ENCODE measurements around the gene AOPEP.
"Not testable (repeated sequence)": the region's sequence is repeated elsewhere in the genome, so short reads cannot be mapped to it uniquely, and the experiment has no call there.

AOPEP gene

GRCh38 chr9:94936419-94936818, 209.9 kb downstream of the AOPEP start:
- Histone ChIP-seq H3K4me1 (ENCODE audit: control insufficient read depth, insufficient read depth, low read length) (peaks cover 7% of the 10 kb centered on the region), H3K9me3 (ENCODE audit: control insufficient read depth, low read length) (no peaks in the 10 kb centered on the region), H3K27ac (ENCODE audit: insufficient read depth, low read depth, low read length, poor library complexity, severe bottlenecking) (no peak overlapping the region), H3K36me3 (ENCODE audit: control insufficient read depth, insufficient read depth, low read length) (no peaks in the 10 kb centered on the region), H3K4me3 (ENCODE audit: insufficient read depth, low read depth, low read length) (no peak overlapping the region), H3K27me3 (ENCODE audit: control insufficient read depth, insufficient read depth, low read length, poor library complexity, severe bottlenecking) (no peaks in the 10 kb centered on the region)
- 97 to 98% methylated on average over 3 of the region's 3 CpGs for WGBS, 2 experiments

DNA sequence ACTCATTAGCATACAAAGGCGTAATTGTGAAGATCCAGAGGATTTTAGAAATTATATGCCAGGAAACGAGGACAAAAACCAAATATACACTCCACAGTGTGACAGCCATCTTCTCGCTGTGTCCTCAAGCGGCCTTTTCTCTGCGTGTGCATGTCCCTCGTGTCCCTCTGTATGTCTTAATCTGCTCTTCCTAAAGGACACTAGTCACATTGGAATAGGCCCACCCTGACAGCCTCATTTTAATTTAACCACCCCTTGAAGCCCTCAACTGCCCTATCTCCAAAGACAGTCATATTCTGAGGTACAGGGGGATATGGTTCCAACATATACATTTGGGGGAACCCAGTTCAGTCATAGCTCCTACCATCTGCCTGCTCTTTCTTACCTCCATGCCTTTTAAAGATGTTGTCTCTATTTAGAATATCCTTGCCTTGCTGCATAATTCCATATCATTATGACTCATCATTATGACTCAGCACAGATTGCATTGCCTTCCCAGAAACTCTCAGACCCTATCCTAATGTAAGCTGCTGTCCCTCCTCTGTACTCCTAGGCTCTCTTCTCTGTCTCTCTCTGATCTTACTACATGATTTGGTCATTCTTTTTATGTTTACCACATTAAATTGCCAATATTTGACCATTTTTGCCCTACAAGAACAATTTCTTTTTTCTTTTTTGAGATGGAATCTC, 210.9 kb downstream of the AOPEP start:
- Histone ChIP-seq H3K4me3 (ENCODE audit: insufficient read depth, low read depth, low read length) (no peak overlapping the region), H3K27me3 (ENCODE audit: control insufficient read depth, insufficient read depth, low read length, poor library complexity, severe bottlenecking) (no peaks in the 10 kb centered on the region), H3K9me3 (ENCODE audit: control insufficient read depth, low read length) (no peaks in the 10 kb centered on the region), H3K4me1 (ENCODE audit: control insufficient read depth, insufficient read depth, low read length) (peaks cover 8% of the 10 kb centered on the region), H3K36me3 (ENCODE audit: control insufficient read depth, insufficient read depth, low read length) (no peaks in the 10 kb centered on the region), H3K27ac (ENCODE audit: insufficient read depth, low read depth, low read length, poor library complexity, severe bottlenecking) (no peak overlapping the region)
- WGBS, 2 experiments, result 93 to 97% methylated on average over 6 of the region's 6 CpGs

- WGBS, 2 experiments, result 64 to 66% methylated on average over 3 of the region's 3 CpGs
- Histone ChIP-seq H3K4me3 (ENCODE audit: insufficient read depth, low read depth, low read length) (no peak overlapping the region), H3K4me1 (ENCODE audit: control insufficient read depth, insufficient read depth, low read length) (peaks cover 8% of the 10 kb centered on the region), H3K9me3 (ENCODE audit: control insufficient read depth, low read length) (no peaks in the 10 kb centered on the region), H3K27ac (ENCODE audit: insufficient read depth, low read depth, low read length, poor library complexity, severe bottlenecking) (no peak overlapping the region), H3K36me3 (ENCODE audit: control insufficient read depth, insufficient read depth, low read length) (no peaks in the 10 kb centered on the region), H3K27me3 (ENCODE audit: control insufficient read depth, insufficient read depth, low read length, poor library complexity, severe bottlenecking) (no peaks in the 10 kb centered on the region)
These were observed 211.9 kb downstream of the AOPEP start for GRCh38 chr9:94938384-94938783.

DNA sequence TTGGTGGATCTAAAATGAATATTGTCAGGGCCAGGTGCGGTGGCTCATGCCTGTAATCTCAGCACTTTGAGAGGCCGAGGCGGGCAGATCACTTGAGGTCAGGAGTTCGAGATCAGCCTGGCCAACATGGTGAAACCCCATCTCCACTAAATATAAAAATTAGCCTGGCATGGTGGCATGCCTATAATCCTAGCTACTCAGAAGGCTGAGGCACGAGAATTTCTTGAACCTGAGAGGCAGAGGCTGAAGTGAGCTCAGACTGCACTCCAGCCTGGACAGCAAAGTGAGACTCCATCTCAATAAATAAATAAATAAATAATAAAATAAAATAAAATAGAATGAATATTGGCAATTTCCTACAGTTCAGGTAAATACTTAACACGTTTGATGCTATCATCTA, 213.8 kb downstream of the AOPEP start:
- not testable (repeated sequence) for H3K4me1 ChIP-seq (ENCODE audit: control insufficient read depth, insufficient read depth, low read length); H3K27ac ChIP-seq (ENCODE audit: insufficient read depth, low read depth, low read length, poor library complexity, severe bottlenecking); H3K9me3 ChIP-seq (ENCODE audit: control insufficient read depth, low read length); H3K36me3 ChIP-seq (ENCODE audit: control insufficient read depth, insufficient read depth, low read length); H3K4me3 ChIP-seq (ENCODE audit: insufficient read depth, low read depth, low read length); H3K27me3 ChIP-seq (ENCODE audit: control insufficient read depth, insufficient read depth, low read length, poor library complexity, severe bottlenecking)
- WGBS, 2 experiments, result 85 to 96% methylated on average over 6 of the region's 6 CpGs

GRCh38 chr9:94941211-94941875, 214.8 kb downstream of the AOPEP start:
- Histone ChIP-seq H3K27ac (ENCODE audit: insufficient read depth, low read depth, low read length, poor library complexity, severe bottlenecking) (no peak overlapping the region), H3K4me3 (ENCODE audit: insufficient read depth, low read depth, low read length) (no peak overlapping the region), H3K27me3 (ENCODE audit: control insufficient read depth, insufficient read depth, low read length, poor library complexity, severe bottlenecking) (no peaks in the 10 kb centered on the region), H3K4me1 (ENCODE audit: control insufficient read depth, insufficient read depth, low read length) (peaks cover 4% of the 10 kb centered on the region), H3K36me3 (ENCODE audit: control insufficient read depth, insufficient read depth, low read length) (no peaks in the 10 kb centered on the region), H3K9me3 (ENCODE audit: control insufficient read depth, low read length) (no peaks in the 10 kb centered on the region)
- WGBS, 2 experiments, result 84 to 94% methylated on average over 3 of the region's 3 CpGs

DNA sequence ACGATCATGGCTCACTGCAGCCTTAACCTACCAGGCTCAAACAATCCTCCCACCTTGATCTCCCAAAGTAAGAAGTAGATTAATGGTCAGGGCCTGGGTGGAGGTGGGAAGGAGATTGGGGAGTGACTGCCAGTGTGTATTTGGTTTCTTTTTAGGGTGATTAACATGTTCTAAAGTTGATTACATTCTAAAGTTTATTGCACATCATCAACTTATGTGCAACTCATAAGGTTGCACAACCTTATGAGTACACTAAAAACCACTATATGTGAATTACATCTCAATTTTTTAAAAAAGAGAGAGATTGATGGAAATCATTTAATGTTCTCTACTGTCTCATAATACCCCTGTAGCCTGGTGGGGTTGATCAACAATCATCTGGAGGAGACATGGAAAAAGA, 218.1 kb downstream of the AOPEP start:
- WGBS, 2 experiments, result 100% methylated on average over 1 of the region's 1 CpG; no CpG with 5 or more reads in 1 of the 2 experiments
- Histone ChIP-seq H3K4me1 (ENCODE audit: control insufficient read depth, insufficient read depth, low read length) (peaks cover 17% of the 10 kb centered on the region), H3K27me3 (ENCODE audit: control insufficient read depth, insufficient read depth, low read length, poor library complexity, severe bottlenecking) (no peaks in the 10 kb centered on the region), H3K4me3 (ENCODE audit: insufficient read depth, low read depth, low read length) (no peak overlapping the region), H3K9me3 (ENCODE audit: control insufficient read depth, low read length) (no peaks in the 10 kb centered on the region), H3K27ac (ENCODE audit: insufficient read depth, low read depth, low read length, poor library complexity, severe bottlenecking) (no peak overlapping the region), H3K36me3 (ENCODE audit: control insufficient read depth, insufficient read depth, low read length) (no peaks in the 10 kb centered on the region)

DNA sequence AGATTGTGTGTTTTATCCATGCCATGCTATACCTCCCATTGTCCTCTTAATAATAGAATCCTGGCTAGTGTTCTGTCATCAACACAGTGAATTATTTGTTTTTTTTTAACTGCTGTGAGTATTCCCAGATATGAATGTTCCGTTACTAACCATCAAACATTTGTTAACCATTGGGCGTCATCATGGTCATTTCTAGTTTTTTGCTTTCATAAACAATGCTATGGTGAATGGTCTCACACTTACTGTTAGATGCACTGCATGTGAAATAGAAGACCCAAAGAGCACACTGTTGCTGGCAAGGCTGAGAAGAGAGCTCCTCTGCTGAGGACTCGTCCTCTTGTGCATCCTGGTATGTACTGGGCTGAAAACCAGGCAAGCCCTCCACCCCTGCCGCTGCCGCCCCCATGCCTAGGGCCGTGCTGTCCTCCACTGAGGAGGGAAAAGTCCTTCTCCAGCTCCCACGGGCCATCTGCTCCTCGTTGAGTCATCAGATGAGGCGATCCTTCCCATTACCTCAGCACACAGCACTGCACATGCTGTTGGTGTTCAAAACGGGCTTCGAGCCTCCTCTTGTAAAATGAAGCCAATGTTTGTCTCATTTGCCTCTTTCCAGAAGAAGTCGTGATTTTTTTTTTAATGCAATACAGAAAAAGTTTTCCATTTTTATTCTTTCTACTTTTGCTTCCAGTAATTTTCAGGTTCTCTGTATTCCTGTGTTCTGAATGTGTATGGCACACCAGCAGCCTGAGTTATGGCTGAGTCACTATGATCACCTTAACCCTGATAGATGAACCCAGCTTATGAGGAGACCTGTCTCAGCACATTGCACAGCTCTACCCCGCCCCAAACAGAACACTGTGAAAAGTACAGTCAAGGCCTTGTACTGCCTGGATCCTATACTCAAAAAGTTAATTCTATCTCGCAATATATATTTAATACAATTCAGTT, 219.0 kb downstream of the AOPEP start:
- Histone ChIP-seq H3K4me3 (ENCODE audit: insufficient read depth, low read depth, low read length) (no peak overlapping the region), H3K4me1 (ENCODE audit: control insufficient read depth, insufficient read depth, low read length) (peaks cover 26% of the 10 kb centered on the region), H3K36me3 (ENCODE audit: control insufficient read depth, insufficient read depth, low read length) (no peaks in the 10 kb centered on the region), H3K9me3 (ENCODE audit: control insufficient read depth, low read length) (no peaks in the 10 kb centered on the region), H3K27ac (ENCODE audit: insufficient read depth, low read depth, low read length, poor library complexity, severe bottlenecking) (no peak overlapping the region), H3K27me3 (ENCODE audit: control insufficient read depth, insufficient read depth, low read length, poor library complexity, severe bottlenecking) (no peaks in the 10 kb centered on the region)
- WGBS, 2 experiments, result 88 to 92% methylated on average over 14 of the region's 14 CpGs

DNA sequence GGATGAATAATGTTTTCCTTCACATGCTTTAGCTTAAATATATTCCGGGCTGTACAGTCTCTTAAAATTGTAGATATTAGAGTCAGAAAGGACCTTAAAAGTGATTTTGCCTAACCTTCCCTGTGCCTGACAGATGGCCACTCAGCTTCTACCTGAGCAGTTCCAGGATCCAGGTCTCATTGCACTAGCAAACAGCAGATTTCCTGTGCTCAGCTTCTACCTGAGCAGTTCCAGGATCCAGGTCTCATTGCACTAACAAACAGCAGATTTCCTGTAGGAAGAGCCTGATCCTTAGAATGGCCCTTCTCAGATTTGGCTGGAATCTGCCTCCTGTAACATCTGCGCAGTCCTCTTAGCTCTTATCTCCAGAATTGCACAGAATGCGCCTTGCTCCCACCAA, 219.8 kb downstream of the AOPEP start:
- Histone ChIP-seq H3K36me3 (ENCODE audit: control insufficient read depth, insufficient read depth, low read length) (no peaks in the 10 kb centered on the region), H3K27ac (ENCODE audit: insufficient read depth, low read depth, low read length, poor library complexity, severe bottlenecking) (no peak overlapping the region), H3K4me1 (ENCODE audit: control insufficient read depth, insufficient read depth, low read length) (peaks cover 28% of the 10 kb centered on the region), H3K27me3 (ENCODE audit: control insufficient read depth, insufficient read depth, low read length, poor library complexity, severe bottlenecking) (no peaks in the 10 kb centered on the region), H3K4me3 (ENCODE audit: insufficient read depth, low read depth, low read length) (no peak overlapping the region), H3K9me3 (ENCODE audit: control insufficient read depth, low read length) (no peaks in the 10 kb centered on the region)
- 94 to 97% methylated on average over 3 of the region's 3 CpGs for WGBS, 2 experiments

GRCh38 chr9:94948567-94949235, 222.2 kb downstream of the AOPEP start:
- no peaks in the 10 kb centered on the region for H3K27me3 ChIP-seq (ENCODE audit: control insufficient read depth, insufficient read depth, low read length, poor library complexity, severe bottlenecking)
- H3K4me3 ChIP-seq (ENCODE audit: insufficient read depth, low read depth, low read length), result no peak overlapping the region
- H3K36me3 ChIP-seq (ENCODE audit: control insufficient read depth, insufficient read depth, low read length), result no peaks in the 10 kb centered on the region
- peaks cover 25% of the 10 kb centered on the region for H3K4me1 ChIP-seq (ENCODE audit: control insufficient read depth, insufficient read depth, low read length)
- no peak overlapping the region for H3K27ac ChIP-seq (ENCODE audit: insufficient read depth, low read depth, low read length, poor library complexity, severe bottlenecking)
- H3K9me3 ChIP-seq (ENCODE audit: control insufficient read depth, low read length), result no peaks in the 10 kb centered on the region
- 86 to 93% methylated on average over 5 of the region's 5 CpGs for WGBS, 2 experiments
